Camera-type eye (tissue), 1 donor: ENCODE data around the gene SMIM41. TPM values are rescaled to one million over a fixed set of nuclear protein-coding genes. Genes with fewer than 3 reads are reported as not detected.

Experiments
- total RNA-seq: library from RNA; depleted of rRNA; stranded (reverse); fragments of >200 nt; gene quantifications from one replicate; pipeline ENCODE4 v1.2.3, GENCODE V29; 2014

SMIM41 gene
- not detected for total RNA-seq

DNA sequence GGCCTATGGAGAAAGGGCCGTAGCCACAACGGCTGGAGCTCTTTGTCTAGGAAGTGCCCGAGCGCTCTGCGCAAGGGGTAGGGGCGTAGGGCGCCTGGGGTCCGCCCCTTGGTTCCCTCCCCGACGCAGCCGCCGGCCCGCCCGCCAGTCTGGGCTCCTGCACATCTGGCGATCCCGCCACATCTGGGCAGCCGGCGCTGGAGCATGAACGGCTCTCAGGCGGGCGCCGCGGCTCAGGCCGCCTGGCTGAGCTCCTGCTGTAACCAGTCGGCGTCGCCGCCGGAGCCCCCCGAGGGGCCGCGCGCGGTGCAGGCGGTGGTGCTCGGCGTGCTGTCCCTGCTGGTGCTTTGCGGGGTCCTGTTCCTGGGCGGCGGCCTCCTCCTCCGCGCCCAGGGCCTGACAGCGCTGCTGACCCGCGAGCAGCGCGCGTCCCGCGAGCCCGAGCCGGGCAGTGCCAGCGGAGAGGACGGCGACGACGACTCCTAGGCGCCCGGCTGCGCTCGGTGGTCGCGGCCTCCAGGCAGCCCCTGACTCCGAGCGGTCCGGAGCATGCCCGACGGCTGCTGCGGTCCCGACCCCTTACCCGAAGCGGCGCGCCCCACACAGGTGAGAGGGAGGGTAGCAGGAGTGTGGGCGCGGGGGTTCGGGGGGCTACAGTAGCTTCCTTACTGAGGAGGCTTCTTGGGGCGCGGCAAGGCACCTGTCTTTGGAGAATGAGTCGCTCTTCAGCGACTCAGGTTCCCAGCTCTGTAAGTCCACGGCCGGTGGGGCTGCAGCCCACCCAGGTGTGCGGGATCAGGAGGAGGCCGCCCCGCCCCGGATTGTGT lies at the start of gene SMIM41:
Gene SMIM41 (plus strand): TSS at position 129 of the 827 bp plus-strand sequence. CDS start 76 bp downstream, at position 205.

DNA sequence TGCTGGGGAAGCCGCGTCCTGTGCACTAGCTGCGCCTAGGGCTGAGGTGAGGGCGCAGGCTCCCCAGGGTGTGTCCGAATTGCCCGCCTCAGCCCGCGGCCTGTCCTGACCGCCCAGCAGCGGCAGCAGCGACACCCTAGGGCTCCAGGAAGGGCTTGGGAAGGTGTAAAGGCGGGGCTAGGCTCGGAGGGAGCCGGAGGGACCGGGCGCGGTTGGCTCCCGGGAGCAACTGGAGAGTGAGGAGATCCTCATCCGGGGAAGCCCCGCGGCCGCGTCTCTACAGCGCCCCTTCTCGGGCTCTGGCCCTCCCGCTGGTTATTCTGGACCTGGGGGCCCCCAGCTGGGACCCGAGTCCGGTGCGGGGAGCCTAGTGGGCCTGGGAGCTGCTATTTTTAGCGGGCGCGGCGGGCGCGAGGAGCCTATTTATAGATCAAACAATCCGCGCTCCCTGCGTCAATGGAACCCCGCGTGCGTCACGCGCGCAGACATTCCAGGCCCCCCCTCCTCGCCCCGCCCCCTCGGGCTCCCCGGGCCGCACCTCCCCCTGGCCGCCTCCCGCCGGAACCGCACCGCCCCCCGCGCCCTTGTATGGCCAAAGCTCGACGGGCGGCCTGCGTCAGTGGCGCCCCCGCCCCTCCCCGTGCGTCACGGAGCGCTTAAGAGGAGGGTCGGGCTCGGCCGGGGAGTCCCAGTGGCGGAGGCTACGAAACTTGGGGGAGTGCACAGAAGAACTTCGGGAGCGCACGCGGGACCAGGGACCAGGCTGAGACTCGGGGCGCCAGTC lies 28.6 kb upstream of the SMIM41 start, which contains the start of gene NR4A1:
Gene NR4A1 (plus strand): TSS at position 685 of the 784 bp plus-strand sequence. CDS start 2,887 bp downstream, outside the sequence.

GRCh38 chr12:52069327-52070184 lies 9.9 kb upstream of the SMIM41 start, which contains the start of gene ATG101:
Gene ATG101 (plus strand): TSS chr12:52069978. CDS start chr12:52073651, 3,673 bp downstream.

Other genes starting within 250 kb of the SMIM41 start
- 2.2 TPM for gene FIGNL2, start 231.0 kb upstream of the SMIM41 start, total RNA-seq
- gene ANKRD33, start 191.6 kb upstream of the SMIM41 start, total RNA-seq: 4.2 TPM
- 47.7 TPM for gene ACVRL1, start 172.2 kb upstream of the SMIM41 start, total RNA-seq
- gene ACVR1B, start 128.0 kb upstream of the SMIM41 start, total RNA-seq: 31.8 TPM
- 7.5 TPM for gene TAMALIN, start 72.8 kb upstream of the SMIM41 start, total RNA-seq
- gene NR4A1, start 28.3 kb upstream of the SMIM41 start, total RNA-seq: 58.5 TPM
- gene ATG101, start 9.7 kb upstream of the SMIM41 start, total RNA-seq: 25.0 TPM
- 1.6 TPM for gene KRT80, start 112.3 kb downstream of the SMIM41 start, total RNA-seq
- gene KRT7, start 153.5 kb downstream of the SMIM41 start, total RNA-seq: 12.1 TPM
- not detected for gene KRT86, start 194.9 kb downstream of the SMIM41 start, total RNA-seq
- gene KRT81, start 211.8 kb downstream of the SMIM41 start, total RNA-seq: 0.22 TPM
- not detected for gene KRT83, start 241.7 kb downstream of the SMIM41 start, total RNA-seq